ENCODE results near the gene TTLL3. TPM values are rescaled to one million over a fixed set of nuclear protein-coding genes. Genes with fewer than 3 reads are reported as not detected.
"Not testable (repeated sequence)": the region's sequence is repeated elsewhere in the genome, so short reads cannot be mapped to it uniquely, and the experiment has no call there.

Gene TTLL3, protein sequence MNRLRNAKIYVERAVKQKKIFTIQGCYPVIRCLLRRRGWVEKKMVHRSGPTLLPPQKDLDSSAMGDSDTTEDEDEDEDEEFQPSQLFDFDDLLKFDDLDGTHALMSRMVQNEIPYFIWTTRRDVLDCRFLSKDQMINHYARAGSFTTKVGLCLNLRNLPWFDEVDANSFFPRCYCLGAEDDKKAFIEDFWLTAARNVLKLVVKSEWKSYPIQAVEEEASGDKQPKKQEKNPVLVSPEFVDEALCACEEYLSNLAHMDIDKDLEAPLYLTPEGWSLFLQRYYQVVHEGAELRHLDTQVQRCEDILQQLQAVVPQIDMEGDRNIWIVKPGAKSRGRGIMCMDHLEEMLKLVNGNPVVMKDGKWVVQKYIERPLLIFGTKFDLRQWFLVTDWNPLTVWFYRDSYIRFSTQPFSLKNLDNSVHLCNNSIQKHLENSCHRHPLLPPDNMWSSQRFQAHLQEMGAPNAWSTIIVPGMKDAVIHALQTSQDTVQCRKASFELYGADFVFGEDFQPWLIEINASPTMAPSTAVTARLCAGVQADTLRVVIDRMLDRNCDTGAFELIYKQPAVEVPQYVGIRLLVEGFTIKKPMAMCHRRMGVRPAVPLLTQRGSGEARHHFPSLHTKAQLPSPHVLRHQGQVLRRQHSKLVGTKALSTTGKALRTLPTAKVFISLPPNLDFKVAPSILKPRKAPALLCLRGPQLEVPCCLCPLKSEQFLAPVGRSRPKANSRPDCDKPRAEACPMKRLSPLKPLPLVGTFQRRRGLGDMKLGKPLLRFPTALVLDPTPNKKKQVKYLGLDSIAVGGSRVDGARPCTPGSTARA
- 39.2 TPM for total RNA-seq

DNA sequence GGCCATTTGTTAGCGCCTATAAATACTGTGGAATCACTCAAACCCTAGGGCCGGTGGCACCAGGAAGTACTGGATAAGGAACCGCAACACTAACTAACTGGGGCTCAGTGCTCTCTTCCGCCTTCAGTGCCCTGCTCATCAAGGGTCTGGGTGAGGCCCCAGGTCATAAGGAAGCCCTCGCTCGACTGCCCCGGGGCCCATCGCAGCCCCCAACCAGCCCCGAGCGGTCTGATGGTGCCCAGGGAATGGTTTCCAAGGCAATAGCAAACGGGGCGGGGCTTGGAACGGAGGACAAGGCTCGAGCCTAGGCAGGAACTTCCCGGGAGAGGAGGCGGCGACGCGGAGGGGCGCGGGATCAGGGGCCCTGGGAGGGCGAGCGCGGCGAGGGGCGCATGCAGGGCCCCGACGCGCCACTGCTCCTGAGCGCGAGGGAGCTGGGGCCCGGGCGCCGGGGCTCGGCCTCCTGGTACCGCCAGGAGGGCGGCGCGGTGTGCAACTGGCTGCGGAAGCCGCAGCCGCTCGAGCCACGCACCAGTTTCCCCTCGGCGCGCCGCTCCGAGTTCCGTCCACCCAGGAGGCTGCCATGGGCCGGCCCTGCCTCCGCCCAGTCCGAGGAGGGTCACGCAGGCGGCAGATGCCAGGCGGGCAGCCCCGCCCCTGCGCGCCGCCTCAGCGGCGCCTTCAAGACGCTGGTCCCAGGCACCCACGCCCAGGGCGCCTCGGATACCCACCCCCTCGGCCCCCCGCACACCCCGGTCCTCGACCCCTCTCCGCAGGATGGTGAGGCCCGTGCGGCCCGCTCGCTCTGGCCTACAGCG is at the start of gene TTLL3:
Gene TTLL3, plus strand, starts transcription at position 648 of the 818 bp plus-strand sequence. CDS start 400 bp downstream, outside the sequence.
- peak; percentile 82 for DNase-seq

DNA sequence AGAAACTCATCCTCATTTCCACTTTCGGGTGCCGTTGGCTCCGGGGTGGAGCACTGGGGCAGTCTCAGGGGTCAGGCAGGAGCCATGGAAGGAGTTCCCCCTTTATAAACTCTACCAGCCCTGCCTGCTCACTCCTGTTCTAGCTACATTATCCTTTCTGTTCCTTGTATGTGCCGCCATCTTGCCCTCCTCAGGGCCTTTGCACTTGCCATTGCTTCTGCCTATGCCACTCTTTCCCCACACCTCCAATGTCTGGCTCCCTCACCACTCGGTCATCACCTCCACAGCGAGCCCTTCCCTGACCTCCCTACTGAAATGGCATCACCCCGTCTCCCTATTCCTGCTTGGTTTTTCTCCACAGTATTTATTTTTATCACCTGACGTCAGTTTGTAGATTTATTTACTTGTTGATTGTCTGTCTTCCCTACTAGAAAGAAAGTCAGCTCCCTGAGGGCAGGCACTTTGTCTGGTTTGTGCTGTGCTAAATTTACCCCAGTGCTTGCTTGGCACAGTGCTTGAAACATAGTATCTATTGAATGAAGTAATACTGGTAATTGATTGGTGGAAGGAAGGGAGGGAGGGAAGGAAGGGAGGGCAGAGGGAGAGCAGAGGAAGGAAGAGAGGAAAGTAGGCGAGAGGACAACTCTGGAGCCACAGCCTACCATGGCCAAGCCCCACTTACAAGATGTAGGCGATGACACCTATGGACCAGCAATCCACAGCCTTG is 49.1 kb upstream of the TTLL3 start:
- no peak for DNase-seq

DNA sequence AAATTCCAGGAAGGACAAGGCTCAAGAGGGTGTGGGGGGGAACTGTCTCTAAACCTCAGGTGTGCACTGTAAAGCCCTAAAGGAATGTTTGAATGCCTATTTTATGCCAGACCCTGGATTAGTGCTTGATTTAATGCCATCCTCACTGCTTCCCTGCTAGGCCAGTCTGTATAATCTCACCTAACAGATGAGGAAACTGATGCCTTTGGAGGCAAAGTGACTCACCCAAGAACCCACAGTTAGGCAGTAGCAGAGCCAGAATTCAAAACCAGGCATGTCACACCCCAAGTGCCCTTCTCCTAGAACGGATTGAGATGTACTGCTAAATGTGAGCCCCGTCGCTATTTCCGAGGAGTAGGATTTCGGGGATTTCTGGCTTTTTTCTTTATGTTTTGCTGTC is 48.1 kb upstream of the TTLL3 start:
- DNase-seq, result no peak

DNA sequence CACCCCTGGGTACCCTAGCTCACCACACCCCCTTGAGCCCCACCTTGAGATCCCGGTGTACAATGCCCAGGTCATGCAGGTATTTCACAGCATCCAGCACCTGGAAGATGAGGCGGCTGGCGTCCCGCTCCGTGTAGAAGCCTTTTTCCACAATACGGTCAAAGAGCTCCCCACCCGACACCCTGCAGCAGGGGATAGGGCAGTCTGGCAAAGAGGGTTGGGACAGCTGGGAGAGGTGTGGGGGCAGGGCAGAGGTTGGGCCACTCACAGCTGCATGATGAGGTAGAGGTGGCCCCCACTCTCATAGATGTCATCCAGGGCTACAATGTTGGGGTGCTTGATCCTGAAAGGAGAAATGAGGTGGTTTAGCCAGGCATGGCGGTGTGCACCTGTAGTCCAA is 47.2 kb upstream of the TTLL3 start:
- no peak for DNase-seq

DNA sequence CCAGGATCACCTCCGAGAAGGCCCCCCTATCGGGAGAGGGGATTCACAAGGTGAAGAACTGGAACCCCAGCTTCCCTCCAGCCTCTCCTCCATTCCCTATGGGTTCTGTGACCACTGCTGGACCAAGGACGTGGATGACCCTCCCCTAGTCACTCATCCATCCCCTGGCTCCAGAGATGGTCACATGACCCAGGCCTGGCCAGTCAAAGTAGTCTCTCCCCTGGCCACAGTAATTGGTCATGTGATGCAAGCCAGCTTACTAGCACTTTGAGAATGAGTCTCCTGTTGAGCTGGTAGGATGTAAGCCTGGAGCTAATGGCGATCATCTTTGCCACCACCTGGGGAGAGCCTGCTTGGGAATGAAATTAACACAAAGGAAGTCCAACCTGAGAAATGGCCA is 44.2 kb upstream of the TTLL3 start:
- no peak for DNase-seq

DNA sequence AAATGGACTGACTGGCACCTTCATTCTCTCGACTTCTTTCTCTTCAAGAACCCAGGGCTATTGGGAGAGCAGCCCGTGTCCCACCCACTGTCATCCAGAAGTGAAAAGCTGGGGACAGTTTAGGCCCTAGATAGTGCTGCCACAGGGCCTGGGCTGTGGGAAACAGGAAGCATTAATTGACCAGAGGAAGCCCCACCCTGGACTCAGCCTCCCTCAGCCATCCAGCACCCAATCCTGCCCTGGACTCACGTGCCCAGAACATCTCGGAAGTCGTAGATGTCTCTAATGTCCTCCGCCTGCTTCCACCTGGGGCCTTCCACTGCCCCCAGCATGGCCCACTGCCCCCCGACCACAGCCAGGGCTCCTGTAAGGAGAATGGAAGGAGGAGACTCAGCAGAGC is 42.6 kb upstream of the TTLL3 start:
- no peak for DNase-seq

DNA sequence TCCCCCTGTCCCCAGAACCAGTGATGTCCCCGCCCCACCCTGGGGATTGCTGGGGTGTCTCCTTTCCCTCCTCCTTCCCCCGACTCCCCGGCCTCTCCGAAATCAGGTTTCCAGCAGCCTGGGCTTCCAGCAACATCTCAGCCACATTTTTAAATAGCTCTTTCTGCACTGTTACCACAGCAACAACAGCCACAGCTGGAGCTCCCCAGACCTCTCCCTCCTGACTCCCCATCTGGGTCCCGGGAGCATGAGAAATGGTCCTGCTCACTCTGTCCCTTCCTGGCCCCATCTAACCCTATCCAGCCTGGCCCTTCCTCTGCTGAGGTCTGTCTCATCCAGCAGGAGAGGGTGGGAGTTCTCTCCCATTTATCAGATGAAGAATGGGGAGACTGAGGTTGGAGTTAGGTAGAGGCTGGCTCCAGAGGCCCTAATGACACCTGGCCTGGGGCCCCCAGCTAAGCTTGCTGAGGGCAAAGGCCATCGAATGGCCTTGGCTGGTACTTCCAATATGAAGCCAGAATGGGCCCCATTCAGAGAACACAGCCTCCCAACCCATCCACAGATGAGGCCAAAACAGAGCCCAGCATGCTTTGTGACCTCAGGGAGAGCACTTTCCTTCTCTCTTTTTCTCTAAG is 41.8 kb upstream of the TTLL3 start:
- DNase-seq, result no peak

DNA sequence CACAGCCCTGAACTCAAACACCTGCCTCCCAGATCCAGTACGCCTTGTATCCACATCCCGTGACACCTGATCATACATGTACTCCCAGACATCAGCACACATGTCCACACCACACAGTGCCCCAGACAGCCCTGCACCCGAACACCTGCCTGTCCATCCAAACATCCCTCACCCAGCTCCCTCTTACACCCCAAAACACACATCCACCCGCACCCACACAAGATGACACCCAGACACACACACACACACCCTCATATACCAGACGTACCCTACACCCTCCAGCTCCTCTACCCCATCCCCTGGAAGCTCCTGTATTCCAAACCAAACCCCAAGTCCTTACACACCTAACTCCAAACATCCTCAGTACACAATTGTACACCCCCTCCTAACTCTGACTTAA is 41.0 kb upstream of the TTLL3 start:
- no peak for DNase-seq

DNA sequence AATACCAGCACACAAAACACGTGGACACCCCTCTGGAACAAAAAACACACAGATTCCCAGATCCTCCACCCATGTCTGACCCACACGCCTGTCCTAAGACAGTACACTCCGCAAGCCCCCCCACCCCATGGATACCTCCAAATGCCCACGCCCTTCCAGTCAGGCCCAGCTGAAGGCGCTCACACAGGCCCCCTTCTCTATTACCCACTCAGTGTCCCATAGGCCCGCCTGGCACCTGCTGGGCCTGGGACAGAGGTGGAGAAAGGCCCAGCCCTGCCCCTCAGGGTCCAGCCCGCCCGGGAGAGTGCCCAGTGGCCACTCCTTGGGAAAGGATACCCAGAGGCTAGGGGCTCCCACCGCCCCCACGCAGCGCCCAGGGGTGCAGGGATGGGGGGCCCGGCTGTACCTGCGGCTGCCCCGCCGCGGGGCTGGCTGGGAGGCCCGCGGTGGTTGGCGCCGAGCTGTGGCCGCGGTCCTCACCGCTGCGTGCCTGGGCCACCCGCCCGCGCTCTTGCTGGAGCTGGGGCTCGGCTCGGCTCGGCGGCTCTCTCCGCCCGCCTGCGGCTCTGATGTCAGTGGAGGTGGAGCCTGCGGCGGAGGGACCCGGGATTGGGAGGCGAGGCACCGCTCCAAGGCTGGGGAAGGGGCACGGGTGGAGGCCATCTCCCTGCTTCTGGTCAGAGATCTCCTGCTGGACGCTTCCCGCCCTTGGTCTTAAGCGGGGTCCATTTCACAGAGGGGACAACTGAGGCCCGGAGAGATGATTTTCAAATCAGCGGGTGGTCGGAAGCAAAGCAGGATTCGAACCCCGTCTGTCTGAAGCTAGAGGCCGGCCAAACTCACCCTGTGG is 40.4 kb upstream of the TTLL3 start, which contains the start of gene CAMK1:
Gene CAMK1, minus strand, starts transcription at position 522 of the 850 bp plus-strand sequence. CDS start 2,198 bp downstream, outside the sequence.
- peak; percentile 87 for DNase-seq

DNA sequence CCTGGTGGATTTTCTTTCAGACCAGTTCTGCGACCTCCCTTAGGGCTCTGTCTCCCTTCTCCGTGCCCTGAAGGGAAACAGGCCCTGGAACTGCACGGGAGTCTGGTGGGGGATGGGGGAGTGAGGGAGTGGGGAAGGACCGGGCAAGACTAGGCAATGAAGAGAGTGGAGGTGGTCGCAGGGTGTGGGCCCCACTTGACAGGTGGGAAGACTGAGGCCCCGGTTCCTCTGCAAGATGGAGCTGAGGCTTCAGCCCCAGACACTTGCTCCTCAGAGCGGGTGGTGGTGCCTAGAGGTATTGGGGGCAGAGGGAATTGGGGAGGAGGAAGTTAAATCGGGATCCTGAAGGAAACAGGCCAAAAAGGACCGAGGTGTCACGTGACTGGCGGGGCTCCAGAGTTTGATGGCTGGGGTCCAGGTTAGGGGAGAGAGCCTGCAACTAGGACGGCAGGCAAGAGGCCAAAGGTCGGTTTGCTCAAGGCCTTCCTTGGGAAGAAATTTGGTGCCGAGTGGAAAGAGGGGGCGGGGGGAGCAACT is 39.7 kb upstream of the TTLL3 start:
- peak; percentile 76 for DNase-seq

DNA sequence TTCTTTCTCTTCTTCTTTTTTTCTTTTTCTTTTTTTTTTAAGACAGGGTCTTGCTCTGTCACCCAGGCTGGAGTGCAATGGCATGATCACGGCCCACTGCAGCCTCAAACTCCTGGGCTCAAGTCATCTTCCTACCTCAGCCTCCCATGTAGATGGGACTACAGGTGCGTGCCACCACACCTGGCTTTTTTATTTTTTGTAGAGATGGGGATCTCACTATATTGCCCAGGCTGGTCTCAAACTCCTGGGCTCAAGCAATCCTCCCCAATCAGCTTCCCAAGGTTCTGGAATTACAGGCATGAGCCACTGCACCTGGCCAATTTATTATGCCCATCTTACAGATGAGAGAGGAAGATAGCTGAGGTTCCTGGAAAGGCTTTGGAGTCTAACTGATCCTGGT is 39.1 kb upstream of the TTLL3 start:
- DNase-seq, result not testable (repeated sequence)

DNA sequence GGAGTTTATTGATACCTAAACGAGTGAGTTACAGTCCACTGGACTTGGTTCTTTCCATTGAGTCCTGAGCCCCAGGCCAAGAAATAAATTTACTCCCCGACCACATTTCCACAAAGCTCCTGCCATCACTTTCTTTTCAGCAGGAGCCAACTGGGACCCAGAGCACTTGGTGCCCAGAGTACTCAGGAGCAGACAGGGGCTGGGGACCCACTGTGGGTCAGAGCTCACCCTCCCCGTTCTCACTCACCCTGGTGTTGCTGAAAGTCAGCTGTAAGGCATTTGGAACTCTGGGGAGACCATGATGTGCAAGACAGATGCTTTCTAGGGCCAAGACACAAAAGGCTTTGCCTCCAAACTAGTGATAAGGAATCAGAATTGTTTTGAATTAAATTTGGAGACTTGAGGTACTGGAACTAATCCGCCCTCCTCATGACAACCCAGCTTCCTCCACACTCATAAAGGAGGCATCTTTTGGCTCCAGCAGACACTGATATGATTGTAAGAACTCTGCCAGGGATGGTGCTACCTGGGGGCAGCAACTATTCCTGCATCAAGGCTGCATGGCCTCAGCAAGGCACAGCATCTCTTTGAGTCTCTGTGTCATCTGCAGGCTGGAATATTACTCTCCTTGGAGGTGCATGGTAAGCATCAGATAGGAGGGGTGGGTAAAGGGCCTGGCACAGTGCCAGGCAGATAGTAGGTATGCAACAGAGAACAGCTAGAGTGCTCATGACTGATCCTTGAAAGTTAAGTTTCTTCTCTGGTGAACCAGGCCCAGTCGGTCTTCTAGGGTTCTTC is 33.0 kb upstream of the TTLL3 start:
- no peak for DNase-seq

DNA sequence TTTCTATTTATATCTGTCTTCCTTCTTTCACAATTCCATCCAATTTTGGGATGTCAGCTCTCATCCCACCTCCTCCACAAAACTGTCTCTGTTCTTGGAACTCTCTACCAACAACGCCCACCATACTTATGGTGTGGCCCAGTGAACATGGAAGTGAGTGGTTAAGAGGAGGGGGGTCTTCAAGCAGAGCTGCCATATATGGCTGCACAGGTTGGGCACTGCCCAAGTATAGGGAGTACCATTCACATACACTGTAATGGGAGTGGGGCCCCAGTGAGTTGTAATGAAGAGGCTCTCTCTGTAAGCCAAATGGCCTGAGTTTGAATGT is 32.4 kb upstream of the TTLL3 start:
- no peak for DNase-seq

DNA sequence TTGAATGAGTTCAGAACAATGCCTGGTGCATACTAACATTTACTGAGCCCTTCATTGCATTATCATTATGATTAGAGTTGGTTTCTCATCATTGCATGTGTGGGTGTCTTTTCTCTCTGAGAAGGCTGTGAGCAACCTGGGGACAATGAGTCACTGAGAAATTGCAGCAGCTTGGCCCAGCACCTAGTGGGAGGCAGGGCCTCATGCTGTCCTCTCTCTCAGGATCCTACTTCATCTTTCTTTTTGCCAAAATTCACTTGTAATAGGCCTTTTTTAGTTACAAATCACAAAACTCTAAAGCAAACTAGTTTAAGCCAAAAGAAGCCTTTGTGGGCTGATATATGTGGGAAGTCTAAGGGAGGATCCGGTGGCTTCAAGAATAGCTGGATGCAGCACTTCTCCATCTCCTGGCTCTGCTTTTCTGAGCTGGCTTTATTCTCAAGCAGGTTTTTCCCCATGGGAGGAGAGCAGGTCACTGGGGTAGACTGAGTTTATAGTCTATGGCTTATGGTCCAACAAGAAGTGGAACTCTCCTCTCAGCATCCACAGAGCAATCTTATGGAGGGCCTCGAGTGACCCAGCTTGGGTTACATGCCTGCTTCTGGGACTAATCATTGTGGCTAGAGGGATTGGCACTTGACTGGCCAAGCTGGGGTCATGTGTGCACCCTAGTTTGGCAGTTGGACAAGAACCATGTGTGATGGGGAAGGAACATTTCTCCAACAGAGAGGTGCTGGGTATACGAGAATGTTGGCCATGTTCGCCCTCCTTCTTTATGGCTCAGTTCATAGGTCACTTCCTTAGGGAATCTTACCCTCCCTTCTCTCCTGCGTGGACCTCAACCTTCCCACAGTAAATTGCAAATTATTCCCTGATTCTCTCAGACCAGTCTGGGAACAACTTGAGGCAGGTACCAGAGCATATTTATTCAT is 31.7 kb upstream of the TTLL3 start:
- DNase-seq, result no peak

DNA sequence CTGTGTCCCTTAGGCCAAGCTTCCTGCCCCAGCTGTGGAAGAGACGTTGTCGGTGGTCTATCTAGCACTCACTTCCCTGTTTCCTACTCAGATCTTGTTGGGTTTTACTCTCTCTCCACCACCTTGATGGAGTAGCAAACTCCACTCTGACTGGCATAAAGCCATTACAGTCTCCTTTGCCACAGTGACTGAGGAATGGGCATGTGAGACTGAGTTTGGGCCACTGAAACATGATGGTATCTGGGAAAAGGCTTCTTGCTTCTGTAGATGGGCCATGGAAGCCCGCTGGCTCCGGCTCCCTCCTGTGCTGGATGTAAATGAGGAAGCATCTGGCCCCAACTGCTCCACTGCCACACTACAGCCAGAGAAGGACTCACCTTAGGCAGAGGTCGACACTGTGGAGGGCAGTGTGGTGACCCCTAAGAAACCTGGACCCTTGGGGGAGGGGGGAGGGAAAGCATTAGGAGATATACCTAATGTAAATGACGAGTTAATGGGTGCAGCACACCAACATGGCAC is 30.9 kb upstream of the TTLL3 start:
- no peak for DNase-seq

DNA sequence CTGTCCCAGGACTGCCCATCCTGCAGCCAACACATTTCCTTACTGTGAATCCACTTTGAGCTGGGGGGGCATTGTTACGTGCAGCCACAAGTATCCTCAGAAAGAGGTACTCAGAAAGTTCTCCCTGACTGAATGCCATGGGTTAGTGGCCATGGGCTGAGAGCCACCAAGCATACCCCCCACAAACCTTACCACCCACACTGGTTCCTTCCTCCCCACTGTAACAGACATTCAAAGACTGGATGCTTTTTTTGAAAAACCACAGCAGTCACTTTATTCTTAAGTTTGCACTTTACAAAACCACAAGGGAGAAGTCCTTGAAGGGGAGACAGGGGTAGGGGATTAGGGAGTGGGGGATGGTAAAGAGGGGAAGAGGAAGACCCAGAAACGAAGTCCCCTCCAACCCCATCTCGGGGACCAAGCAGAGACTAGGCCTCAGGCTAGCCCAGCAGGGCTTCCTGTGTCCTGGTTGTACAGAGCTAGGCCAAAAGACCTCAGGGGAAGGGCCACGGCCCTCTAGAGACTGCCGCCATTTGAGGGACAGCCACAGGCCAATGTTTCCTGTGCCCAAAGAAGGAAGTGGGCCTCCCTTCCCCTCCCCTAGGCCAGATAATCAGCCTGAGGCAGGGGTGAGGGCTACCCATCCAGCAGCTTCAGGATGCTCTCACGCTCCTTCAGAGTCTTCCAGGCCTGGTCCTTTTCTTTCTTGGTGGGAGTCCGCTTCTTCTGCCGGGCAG is 30.2 kb upstream of the TTLL3 start:
- no peak for DNase-seq

DNA sequence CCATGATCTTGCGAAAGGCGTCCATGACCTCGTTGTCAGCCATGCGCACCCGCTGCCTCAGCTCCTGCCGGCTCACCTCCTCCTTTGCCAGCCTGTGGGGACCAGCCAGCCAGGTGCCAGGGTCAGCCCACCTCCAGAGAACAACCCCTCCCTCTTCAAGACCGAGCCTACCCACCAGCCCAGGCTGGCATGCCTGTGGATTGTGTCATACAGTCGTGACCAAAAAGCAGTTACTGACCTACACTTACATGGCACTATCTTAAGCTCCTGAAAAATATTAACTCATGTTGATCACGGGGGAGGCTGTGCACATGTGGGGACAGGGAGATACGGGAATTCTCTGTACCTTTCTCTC is 29.6 kb upstream of the TTLL3 start:
- no peak for DNase-seq
